DND-41 (cell line): ENCODE results near the gene CHKB.

Experiments used
- EZH2 ChIP-seq: IDR thresholded peaks from 3 replicates; pipeline ENCODE4 v1.6.1; 2012; ENCODE audit warnings: borderline replicate concordance, low read depth, mild to moderate bottlenecking, moderate library complexity, low read length, inconsistent platforms; ENCODE audit not compliant: severe bottlenecking
- TF ChIP-seq, protein P1 (sequence below): IDR thresholded peaks from 2 replicates; pipeline ENCODE4 v1.5.1; 2012; ENCODE audit warnings: borderline replicate concordance, low read length, moderate library complexity, mild to moderate bottlenecking; ENCODE audit not compliant: poor library complexity, severe bottlenecking; ENCODE audit errors: extremely low read depth

DNA sequence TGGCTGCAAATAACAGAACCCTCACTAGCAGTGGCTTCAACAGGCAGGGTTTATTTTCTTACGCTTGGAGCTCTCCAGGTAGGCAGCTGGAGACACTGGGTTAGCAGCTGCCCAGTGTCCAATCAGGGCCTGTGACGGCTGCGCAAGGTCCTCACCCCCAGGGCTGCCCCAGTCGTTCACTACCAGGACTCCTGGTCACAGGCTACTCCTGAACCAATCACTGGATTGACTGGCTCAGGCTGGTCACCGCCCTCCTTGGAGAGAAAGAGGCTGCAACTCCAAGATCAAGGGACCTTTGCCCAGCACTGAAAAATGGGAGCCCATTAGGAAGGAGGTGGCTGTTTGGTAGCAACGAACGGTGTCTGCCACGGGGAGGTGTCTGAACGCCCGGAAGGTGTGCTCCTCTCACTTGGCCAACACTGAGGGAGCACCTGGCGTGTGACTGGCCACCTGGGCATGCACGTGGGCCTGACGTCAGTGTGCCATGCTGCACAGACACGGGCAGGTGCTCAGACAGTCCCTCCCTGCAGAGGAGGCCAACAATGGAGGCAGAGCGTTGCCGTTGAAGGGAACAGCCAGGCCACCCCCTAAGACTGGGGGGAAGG, 40.2 kb upstream of the CHKB start:
- TF ChIP-seq, protein P1, sequence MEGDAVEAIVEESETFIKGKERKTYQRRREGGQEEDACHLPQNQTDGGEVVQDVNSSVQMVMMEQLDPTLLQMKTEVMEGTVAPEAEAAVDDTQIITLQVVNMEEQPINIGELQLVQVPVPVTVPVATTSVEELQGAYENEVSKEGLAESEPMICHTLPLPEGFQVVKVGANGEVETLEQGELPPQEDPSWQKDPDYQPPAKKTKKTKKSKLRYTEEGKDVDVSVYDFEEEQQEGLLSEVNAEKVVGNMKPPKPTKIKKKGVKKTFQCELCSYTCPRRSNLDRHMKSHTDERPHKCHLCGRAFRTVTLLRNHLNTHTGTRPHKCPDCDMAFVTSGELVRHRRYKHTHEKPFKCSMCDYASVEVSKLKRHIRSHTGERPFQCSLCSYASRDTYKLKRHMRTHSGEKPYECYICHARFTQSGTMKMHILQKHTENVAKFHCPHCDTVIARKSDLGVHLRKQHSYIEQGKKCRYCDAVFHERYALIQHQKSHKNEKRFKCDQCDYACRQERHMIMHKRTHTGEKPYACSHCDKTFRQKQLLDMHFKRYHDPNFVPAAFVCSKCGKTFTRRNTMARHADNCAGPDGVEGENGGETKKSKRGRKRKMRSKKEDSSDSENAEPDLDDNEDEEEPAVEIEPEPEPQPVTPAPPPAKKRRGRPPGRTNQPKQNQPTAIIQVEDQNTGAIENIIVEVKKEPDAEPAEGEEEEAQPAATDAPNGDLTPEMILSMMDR: no peak
- TF ChIP-seq EZH2: no peak
